ENCODE data around the gene GABRD.

GABRD gene

DNA sequence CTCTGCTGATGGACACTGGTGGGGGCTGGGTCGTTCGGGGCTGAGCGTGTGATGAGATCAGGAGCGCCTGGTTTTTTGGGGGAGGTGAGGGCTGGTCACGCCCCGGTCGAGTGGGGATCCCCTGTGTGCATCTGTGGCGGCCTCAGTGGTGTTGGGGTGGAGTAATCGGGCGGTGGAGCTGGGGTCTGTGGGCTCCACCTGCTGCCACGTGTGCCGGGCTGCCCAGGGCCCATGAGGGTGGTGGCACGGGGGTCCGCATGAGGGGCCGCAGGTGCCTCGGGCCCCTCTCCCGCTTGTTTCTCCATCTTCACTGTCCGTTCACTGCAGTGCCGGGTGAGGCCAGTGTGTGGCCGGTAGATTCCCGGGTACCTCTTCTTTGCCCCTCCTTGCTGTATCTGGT is 48.2 kb downstream of the GABRD start:
- no peak for DNase-seq (ENCODE audit: low read depth)
- TF ChIP-seq, protein P1, sequence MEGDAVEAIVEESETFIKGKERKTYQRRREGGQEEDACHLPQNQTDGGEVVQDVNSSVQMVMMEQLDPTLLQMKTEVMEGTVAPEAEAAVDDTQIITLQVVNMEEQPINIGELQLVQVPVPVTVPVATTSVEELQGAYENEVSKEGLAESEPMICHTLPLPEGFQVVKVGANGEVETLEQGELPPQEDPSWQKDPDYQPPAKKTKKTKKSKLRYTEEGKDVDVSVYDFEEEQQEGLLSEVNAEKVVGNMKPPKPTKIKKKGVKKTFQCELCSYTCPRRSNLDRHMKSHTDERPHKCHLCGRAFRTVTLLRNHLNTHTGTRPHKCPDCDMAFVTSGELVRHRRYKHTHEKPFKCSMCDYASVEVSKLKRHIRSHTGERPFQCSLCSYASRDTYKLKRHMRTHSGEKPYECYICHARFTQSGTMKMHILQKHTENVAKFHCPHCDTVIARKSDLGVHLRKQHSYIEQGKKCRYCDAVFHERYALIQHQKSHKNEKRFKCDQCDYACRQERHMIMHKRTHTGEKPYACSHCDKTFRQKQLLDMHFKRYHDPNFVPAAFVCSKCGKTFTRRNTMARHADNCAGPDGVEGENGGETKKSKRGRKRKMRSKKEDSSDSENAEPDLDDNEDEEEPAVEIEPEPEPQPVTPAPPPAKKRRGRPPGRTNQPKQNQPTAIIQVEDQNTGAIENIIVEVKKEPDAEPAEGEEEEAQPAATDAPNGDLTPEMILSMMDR (conservative IDR thresholded peaks at IDR 0.05; ENCODE audit: control insufficient read depth, insufficient read depth, low read depth, low read length), result no peak
- H3K4me3 ChIP-seq (ENCODE audit: control insufficient read depth, low read depth, low read length), result no peak overlapping the region

DNA sequence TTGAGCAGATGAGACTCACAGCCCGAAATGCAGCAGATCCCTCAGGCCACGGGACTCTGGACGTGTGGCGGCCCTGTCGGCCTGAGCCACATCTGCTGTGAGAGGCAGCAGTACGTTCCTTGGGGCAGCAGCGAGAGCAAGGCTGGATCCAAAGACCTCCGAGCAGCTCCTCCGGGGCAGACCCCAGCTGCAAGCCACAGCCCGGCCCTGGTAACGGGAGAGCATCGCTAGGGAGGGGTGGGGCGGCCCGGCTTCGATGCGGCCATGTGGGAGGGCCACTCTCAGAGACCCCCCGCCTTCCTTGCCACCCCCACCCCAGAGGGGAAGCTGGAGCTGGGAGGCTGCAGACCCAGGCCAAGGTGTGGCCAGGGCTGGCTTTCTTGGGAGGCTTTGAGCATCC is 48.8 kb downstream of the GABRD start:
- no peak overlapping the region for H3K4me3 ChIP-seq (ENCODE audit: control insufficient read depth, low read depth, low read length)
- DNase-seq (ENCODE audit: low read depth), result no peak
- TF ChIP-seq, protein P1 (conservative IDR thresholded peaks at IDR 0.05; ENCODE audit: control insufficient read depth, insufficient read depth, low read depth, low read length), result no peak

DNA sequence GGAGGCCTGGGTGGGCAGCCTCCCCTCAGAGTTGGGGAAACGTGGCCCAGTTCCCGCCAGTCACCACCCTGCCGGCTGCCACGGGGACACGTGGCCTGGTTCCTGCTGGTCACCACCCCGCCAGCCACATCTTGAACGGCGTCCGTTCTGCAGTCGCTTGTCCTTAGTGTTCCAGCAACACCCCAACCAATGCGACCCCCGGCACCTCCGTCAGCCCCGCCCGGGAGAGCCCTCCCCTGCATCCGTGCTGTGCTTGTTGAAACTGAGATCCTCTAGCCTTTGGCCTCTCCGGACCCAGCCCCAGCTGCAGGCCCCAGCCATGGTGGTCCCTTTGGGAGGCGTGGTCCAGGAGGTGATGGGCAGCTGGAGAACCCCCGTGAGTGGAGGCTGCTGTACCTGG is 49.8 kb downstream of the GABRD start:
- no peak for DNase-seq (ENCODE audit: low read depth)
- H3K4me3 ChIP-seq (ENCODE audit: control insufficient read depth, low read depth, low read length), result no peak overlapping the region
- TF ChIP-seq, protein P1 (conservative IDR thresholded peaks at IDR 0.05; ENCODE audit: control insufficient read depth, insufficient read depth, low read depth, low read length), result no peak

DNA sequence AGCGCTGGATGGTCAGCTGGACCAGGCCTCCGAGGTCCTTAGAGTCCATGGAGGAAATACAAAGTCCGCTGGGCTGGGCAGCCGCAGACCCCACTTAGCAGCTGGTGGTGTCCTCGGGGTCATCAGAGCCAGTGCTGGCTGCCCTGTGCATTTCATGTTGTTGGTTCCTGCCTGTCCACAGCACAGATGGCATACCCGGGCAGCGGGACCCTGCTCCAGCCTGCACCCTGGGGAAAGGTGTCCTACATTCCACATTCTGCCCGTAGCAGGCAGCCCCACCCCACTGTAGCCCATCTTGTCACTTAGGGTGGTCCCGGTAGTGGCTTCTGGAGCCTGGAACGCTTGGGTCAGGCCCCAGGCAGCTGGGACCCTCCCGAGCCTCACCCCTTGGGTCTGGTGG is 50.9 kb downstream of the GABRD start:
- H3K4me3 ChIP-seq (ENCODE audit: control insufficient read depth, low read depth, low read length), result no peak overlapping the region
- DNase-seq (ENCODE audit: low read depth), result no peak
- TF ChIP-seq, protein P1 (conservative IDR thresholded peaks at IDR 0.05; ENCODE audit: control insufficient read depth, insufficient read depth, low read depth, low read length), result no peak

DNA sequence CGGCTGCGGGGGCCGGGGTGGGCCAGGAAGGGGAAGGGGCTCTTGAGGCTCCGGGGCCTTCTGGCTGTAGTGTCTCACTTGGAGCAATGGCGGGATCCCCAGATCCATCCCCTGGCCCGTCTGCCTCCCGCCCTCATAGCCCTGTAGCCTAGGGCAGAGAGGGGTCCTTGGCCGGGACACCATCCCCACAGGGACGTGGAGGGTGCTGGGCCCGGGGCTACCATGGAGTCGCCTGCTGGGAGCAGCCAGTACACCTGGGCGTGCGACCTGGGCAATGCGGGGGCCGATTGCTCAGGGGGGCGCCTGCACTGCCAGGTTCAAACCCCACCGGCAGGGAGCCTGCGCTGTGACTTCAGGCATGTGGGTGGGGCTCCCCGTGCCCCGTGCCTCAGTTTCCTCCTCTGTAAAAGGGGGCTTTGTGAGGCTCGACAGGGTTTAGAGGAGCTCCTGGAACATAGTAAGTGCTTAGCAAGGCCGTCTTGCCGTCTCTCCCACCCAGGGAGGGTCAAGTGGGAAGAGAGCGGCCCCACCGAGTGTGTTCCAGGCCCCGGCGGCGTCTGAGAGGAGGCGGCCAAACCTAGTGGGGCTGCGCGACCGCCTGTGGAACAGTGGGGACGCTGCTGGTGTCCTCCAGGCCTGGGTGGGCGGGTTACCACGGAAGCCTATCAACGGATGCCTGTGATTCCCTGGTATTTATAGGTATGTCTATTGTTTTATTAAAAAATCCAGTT is 51.8 kb downstream of the GABRD start:
- H3K4me3 ChIP-seq (ENCODE audit: control insufficient read depth, low read depth, low read length), result no peak overlapping the region
- DNase-seq (ENCODE audit: low read depth), result no peak
- TF ChIP-seq, protein P1 (conservative IDR thresholded peaks at IDR 0.05; ENCODE audit: control insufficient read depth, insufficient read depth, low read depth, low read length), result no peak

DNA sequence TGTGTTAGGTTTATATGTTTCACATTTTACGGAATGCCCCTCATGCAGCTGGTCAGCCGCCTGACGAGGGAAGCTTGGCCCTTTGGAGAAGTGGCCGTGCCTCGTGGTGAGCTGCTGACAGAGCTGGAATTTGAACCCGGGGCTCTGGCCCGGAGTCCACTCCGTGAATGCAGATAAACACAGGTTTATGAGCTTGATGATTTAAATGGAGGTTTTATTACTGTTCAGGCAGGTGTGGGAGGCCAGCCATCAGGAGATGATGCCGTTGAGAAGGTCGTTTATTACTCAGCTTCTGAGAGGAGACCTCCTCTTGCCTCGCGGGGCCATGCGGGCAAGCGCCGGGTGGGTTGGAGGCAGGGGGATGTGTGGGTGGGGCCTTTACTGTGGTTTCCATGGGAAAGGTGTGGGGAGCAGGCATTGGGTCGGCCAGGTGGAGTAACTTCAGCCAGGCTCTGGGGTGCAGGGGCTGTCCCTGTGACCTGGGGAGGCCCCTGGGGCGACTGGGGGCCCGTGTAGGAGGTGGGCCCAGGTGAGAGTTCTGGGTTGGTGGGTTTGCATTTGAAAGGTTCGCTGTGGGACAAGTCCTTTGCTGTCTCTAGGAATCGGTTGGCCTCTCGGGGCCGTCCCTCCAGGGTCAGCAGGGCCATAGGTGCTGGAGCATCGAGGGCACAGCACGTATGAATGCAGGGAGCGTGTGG is 53.1 kb downstream of the GABRD start:
- TF ChIP-seq, protein P1 (conservative IDR thresholded peaks at IDR 0.05; ENCODE audit: control insufficient read depth, insufficient read depth, low read depth, low read length), result no peak
- no peak for DNase-seq (ENCODE audit: low read depth)
- no peak overlapping the region for H3K4me3 ChIP-seq (ENCODE audit: control insufficient read depth, low read depth, low read length)
